Measurements from ENCODE around the gene MEGF8. TPM values are rescaled to one million over a fixed set of nuclear protein-coding genes. Genes with fewer than 3 reads are reported as not detected.

MEGF8 gene
- total and polyA plus RNA-seq, 2 donors (not counting 3 experiments of a cell fraction or from before 2014, with no cell fraction given), result 20.6 to 39.6 TPM

- H2AFZ ChIP-seq (ENCODE audit: low read depth, low read length), result no peak overlapping the region
- ChIA-PET POLR2A (no interaction called here), CTCF (interaction anchor here (2.6 to 3.7 kb wide), 3 partner anchors 10 to 21 kb away, joined by 15 to 28 read pairs (median 19); no protein-coding TSS in a partner anchor)
- peak overlapping the region; percentile 16 for H3K27ac ChIP-seq (ENCODE audit: insufficient read depth, low read depth, low read length)
- H3K9me1 ChIP-seq (replicated peaks; ENCODE audit: control insufficient read depth, extremely low read depth, insufficient read depth, low read length), result no peaks in the 10 kb centered on the region
- peak overlapping the region in 2 of 3 experiments; percentile 49 to 52 for H3K4me3 ChIP-seq (replicated peaks in 1 of 3; ENCODE audit: insufficient read depth in 1 of 3, low read depth in 1 of 3, low read length in 3 of 3)
- H3K36me3 ChIP-seq (ENCODE audit: control insufficient read depth in 2 of 2, extremely low read depth in 1 of 2, insufficient read depth in 2 of 2, low read length in 2 of 2), result no peaks in the 10 kb centered on the region
- H3K9ac ChIP-seq (replicated peaks; ENCODE audit: extremely low read depth, insufficient read depth, low read length), result no peak overlapping the region
- peaks cover 29% of the 10 kb centered on the region for H3K4me1 ChIP-seq (ENCODE audit: control insufficient read depth, extremely low read depth, insufficient read depth, low read length)
- TF ChIP-seq MAX (IDR thresholded peaks at IDR 0.05; ENCODE audit: insufficient read depth, insufficient read length) (no peak), CTCF (IDR thresholded peaks at IDR 0.05; ENCODE audit: extremely low read depth in 1 of 2, insufficient read depth in 1 of 2, low read depth in 1 of 2, low read length in 2 of 2) (no peak), FOS (IDR thresholded peaks at IDR 0.05; ENCODE audit: borderline replicate concordance, insufficient read depth, low read length) (no peak), POLR2A (IDR thresholded peaks at IDR 0.05; ENCODE audit: low read depth, low read length) (no peak), POLR2AphosphoS5 (IDR thresholded peaks at IDR 0.05; ENCODE audit: insufficient read depth, low read depth, low read length) (no peak), GATA2 (IDR thresholded peaks at IDR 0.05; ENCODE audit: insufficient read depth, insufficient read length, low read depth, low read length) (no peak), EZH2 (IDR thresholded peaks at IDR 0.05; ENCODE audit: borderline replicate concordance, low read depth, low read length, severe bottlenecking) (no peak), MYC (IDR thresholded peaks at IDR 0.05; ENCODE audit: low read depth, low read length) (no peak), JUN (IDR thresholded peaks at IDR 0.05; ENCODE audit: borderline replicate concordance, insufficient read depth, insufficient read length, low read depth) (no peak)
- H3K9me3 ChIP-seq (replicated peaks; ENCODE audit: control insufficient read depth, insufficient read depth, low read length), result no peaks in the 10 kb centered on the region
- DNase-seq (ENCODE audit: low read depth, low spot score), result no peak
- no peak for FAIRE-seq
- no TSS peak for BruUV-seq (replicated peaks)
- dilution Hi-C loops (cut with MboI; ENCODE audit: extremely low pct_ligation_motif_present, low sequenced_read_pairs) (no loop called here), intact Hi-C loops (cut with micrococcal nuclease) (no loop called here)
- no peaks in the 10 kb centered on the region for H3K79me2 ChIP-seq (ENCODE audit: control insufficient read depth, insufficient read depth, low read length)
- H3K27me3 ChIP-seq (ENCODE audit: control insufficient read depth in 2 of 2, insufficient read depth in 2 of 2, low read length in 2 of 2), result no peaks in the 10 kb centered on the region
- H4K20me1 ChIP-seq (replicated peaks; ENCODE audit: control insufficient read depth, extremely low read depth, insufficient read depth, low read length), result no peaks in the 10 kb centered on the region
- peak overlapping the region; percentile 81 for H3K4me2 ChIP-seq (ENCODE audit: insufficient read depth, low read length)
These were observed 96.9 kb downstream of the MEGF8 start for GRCh38 chr19:42422092-42422900.

Data from endothelial cell of umbilical vein (primary cell).